Activated CD4-positive, alpha-beta T cell treated with anti-CD3 and anti-CD28 coated beads, Interleukin-2, amount 10 ng/mL, durations not matched to agents 24 days and 14 days (primary cell): Measurements from ENCODE around the gene FIGNL2. TPM values are rescaled to one million over a fixed set of nuclear protein-coding genes. Genes with fewer than 3 reads are reported as not detected.
"Not testable (repeated sequence)": the region's sequence is repeated elsewhere in the genome, so short reads cannot be mapped to it uniquely, and the experiment has no call there.

Experiments
- DNase-seq: peaks from one replicate; pipeline ENCODE4 v3.0.0; 2022
- H3K27ac Mint-ChIP-seq: one replicate; pipeline ENCODE4 v1.8.0; 2022; ENCODE audit warnings: mild to moderate bottlenecking, mixed read lengths
- H3K27me3 Mint-ChIP-seq: one replicate; pipeline ENCODE4 v1.8.0; 2022; ENCODE audit warnings: mixed read lengths
- H3K36me3 Mint-ChIP-seq: one replicate; pipeline ENCODE4 v1.8.0; 2022; ENCODE audit warnings: low read depth, mild to moderate bottlenecking, mixed read lengths
- H3K4me1 Mint-ChIP-seq: one replicate; pipeline ENCODE4 v1.8.0; 2021; ENCODE audit warnings: mixed read lengths
- H3K4me3 Mint-ChIP-seq: one replicate; pipeline ENCODE4 v1.8.0; 2022; ENCODE audit warnings: mild to moderate bottlenecking, moderate library complexity, mixed read lengths
- H3K9me3 Mint-ChIP-seq: one replicate; pipeline ENCODE4 v1.8.0; 2021; ENCODE audit warnings: mixed read lengths
- intact Hi-C: fragments of 100-400 bp; cut with micrococcal nuclease; formaldehyde crosslinking; loops from one replicate; pipeline ENCODE4 v1.15.1; 2023
- total RNA-seq: library from RNA; stranded (reverse); gene quantifications from 2 replicates; pipeline ENCODE4 v1.2.3, GENCODE V29; 2022

FIGNL2 gene
- total RNA-seq, 1 donor from 2014 or later = 0.30 TPM

DNA sequence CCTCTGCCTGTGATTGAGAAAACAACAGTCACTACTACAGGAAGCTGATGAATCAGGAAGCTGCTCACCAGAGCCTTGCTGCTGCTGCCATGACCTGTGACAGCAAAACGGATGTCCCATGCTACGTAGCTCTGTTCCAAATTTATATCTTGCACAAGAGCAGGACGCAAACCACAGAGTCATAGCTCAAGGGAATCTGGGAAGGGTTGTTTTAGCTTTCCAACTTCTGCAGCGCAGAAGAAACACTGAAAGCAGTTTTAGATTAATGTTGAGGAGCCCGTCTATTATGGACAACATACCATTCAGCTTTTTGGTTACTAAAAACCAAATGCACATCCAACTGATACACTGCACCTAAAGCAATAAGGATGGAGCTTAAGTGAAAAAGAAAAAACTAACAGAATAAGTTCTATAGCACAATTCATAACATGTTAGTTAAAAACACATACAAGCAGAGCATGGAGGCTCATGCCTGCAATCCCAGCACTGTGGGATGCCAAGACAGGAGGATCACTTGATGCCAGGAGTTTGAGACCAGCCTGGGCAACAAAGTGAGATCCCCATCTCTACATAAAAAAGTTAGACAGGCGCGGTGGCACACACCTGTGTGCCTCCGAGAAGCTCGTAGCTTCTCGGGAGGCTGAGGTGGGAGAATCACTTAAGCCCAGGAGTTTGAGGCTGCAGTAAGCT is 37.6 kb upstream of the FIGNL2 start:
- Mint-ChIP-seq H3K4me1 (peaks cover 16% of the 10 kb centered on the region), H3K27ac (peak overlapping the region; percentile 85), H3K4me3 (peak overlapping the region; percentile 58), H3K36me3 (no peaks in the 10 kb centered on the region), H3K9me3 (peaks cover 8% of the 10 kb centered on the region), H3K27me3 (peaks cover 3% of the 10 kb centered on the region)
- DNase-seq = peak; percentile 82
- intact Hi-C loops = no loop called here

DNA sequence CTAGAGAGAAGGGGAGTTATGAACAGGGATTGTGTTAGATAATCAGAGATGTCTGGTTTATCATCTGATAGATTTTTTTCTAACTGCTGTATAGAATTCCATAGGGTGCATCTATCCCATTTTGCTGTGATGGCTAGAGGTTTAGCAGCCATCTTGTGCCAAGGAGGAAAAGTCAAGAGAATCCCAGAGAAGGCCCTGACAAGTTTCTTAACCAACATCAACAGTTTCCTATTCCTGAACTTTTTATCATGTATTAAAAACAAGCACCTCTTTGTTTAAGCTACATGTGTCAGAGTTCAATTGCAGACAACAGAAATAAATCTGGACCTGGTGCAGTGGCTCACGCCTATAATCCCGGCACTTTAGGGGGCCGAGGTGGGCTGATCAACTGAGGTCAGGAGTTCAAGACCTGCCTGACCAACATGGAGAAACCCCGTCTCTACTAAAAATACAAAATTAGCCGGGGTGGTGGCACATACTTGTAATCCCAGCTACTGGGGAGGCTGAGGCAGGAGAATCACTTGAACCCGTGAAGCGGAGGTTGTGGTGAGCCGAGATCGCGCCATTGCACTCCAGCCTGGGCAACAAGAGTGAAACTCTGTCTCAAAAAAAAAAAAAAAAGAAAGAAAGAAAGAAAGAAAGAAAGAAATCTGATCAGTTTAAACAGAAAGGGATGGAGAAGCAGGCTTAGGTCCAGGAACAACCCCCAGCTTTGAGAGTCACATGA is 36.9 kb upstream of the FIGNL2 start:
- Mint-ChIP-seq H3K4me3 (peak overlapping the region; percentile 58), H3K4me1 (peaks cover 16% of the 10 kb centered on the region), H3K27ac (peak overlapping the region; percentile 85)
- DNase-seq, H3K9me3 Mint-ChIP-seq, H3K27me3 Mint-ChIP-seq, H3K36me3 Mint-ChIP-seq, intact Hi-C loops: not testable (repeated sequence)

DNA sequence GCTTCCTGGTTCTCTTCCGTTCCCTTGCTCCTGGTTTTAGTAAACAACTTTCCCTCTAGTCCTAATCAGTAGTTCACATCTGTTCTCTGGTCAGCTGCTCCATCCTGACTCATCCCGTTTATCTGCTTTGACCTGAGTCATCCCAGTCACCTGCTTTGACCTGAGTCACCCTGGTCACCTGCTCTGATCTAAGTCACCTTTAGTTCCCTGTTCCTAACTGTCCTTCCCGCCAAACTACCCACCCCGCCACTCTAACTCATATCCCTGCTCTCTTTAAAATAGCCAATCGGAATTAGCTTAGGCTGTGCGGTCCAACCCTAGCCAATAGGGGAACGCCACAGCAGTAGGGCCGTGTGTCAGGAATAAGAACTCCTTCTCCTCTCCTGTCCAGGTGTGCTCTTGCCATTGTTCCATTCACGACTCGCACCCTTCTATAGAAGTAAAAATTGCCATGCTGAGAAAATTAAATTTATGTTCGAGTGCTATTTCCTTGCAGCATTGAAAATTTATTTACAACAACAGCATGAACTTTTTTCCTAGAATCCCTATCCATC is 36.2 kb upstream of the FIGNL2 start:
- peaks cover 3% of the 10 kb centered on the region for H3K27me3 Mint-ChIP-seq
- H3K27ac Mint-ChIP-seq = no peak overlapping the region
- no peaks in the 10 kb centered on the region for H3K36me3 Mint-ChIP-seq
- peaks cover 16% of the 10 kb centered on the region for H3K4me1 Mint-ChIP-seq
- H3K4me3 Mint-ChIP-seq = no peak overlapping the region
- peaks cover 8% of the 10 kb centered on the region for H3K9me3 Mint-ChIP-seq
- intact Hi-C loops = no loop called here
- DNase-seq = no peak

DNA sequence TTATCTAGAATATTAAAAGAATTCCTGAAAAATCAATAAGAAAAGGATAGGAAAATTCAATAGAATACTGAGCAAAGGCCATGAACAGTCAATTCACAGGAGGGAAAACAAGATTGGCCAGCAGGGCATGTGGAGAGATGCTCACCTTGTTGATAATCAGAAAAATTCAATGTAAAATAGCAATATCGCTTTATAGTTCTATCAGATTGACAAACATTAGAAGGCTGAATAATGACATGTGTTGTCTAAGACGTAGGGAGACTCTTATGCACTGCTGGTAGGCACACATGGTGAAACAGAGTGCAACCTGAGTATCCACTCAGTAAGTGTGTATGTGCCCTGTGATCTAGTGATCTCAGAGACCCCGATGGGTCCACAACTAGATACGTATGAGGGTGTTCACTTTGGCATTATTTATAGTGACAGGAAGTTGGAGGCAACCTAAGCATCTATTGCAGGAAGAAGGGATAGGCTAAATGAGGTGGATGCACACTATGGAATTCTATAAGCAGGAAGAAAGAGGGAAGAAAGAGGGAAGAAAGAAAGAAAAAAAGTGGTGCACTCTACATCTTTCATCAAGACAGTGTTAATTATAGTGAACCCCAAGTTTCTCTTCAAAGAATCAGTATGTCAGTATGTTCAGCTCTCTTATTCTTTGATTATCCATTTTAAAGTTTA is 35.6 kb upstream of the FIGNL2 start:
- H3K27ac Mint-ChIP-seq = no peak overlapping the region
- no peak overlapping the region for H3K4me3 Mint-ChIP-seq
- no peaks in the 10 kb centered on the region for H3K36me3 Mint-ChIP-seq
- peaks cover 16% of the 10 kb centered on the region for H3K4me1 Mint-ChIP-seq
- peaks cover 6% of the 10 kb centered on the region for H3K27me3 Mint-ChIP-seq
- no peak for DNase-seq
- intact Hi-C loops = no loop called here
- H3K9me3 Mint-ChIP-seq = peaks cover 8% of the 10 kb centered on the region

DNA sequence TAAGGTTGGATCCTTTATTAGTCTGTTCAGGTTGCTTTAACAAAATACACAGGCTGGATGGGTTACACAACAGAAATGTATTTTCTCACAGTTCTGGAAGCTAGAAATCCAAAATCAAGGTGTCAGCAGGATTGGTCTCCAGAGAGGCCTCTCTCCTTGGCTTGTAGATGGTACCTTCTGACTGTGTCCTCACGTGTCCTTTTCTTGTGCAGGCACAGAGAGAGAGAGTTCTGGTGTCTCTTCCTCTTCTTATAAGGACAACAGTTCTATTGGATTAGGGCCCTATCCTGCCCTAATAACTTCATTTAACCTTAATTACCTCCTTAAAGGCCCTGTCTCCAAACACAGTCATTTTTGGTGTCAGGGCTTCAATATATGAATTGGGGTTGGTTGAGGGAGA is 34.8 kb upstream of the FIGNL2 start:
- Mint-ChIP-seq H3K27ac (no peak overlapping the region), H3K4me1 (peaks cover 16% of the 10 kb centered on the region), H3K27me3 (peaks cover 9% of the 10 kb centered on the region), H3K4me3 (no peak overlapping the region), H3K36me3 (no peaks in the 10 kb centered on the region), H3K9me3 (peaks cover 8% of the 10 kb centered on the region)
- intact Hi-C loops = no loop called here
- DNase-seq = no peak

DNA sequence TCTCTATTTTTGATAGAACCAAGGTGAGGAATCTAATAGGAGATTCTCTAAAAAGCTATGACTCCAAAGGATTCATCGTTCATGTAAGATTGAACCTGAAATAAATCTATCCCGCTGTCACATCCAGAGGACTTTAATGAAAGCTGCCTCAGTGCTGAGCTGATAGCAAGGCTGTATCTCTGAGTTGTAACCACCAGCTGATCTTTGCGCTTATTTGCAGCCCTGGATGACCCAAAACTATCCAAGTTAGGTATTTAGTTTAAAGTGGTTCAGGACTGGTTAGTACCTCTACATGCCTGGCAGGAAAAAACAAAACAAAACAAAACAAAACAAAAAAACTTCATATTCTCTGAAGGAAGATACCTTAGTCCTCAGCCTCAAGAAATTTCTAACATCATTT is 30.6 kb upstream of the FIGNL2 start:
- DNase-seq = no peak

DNA sequence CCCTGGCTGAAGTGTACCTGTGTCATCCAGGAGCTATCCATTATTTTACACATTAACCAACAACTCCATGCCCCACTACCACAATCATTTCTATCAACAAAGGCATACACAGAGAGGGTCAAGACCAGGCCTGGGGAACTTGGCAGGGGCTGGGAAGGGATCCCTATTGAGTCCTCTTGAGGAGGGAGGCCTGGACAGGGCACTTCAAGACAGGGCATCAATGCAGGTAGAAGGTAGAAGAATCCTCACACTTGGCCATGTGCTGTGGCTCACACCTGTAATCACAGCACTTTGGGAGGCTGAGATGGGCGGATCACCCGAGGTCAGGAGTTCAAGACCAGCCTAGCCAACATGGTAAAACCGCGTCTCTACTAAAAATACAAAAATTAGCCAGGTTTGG is 26.0 kb upstream of the FIGNL2 start:
- DNase-seq = no peak
- intact Hi-C loops = loop anchor here (10.0 kb wide), 1 partner anchor 50 kb away; no protein-coding TSS in a partner anchor
- Mint-ChIP-seq H3K27ac (no peak overlapping the region), H3K4me3 (no peak overlapping the region), H3K9me3 (no peaks in the 10 kb centered on the region), H3K36me3 (no peaks in the 10 kb centered on the region), H3K27me3 (peaks cover 32% of the 10 kb centered on the region), H3K4me1 (peaks cover 8% of the 10 kb centered on the region)

More for the DNA sequence above, 30.6 kb upstream of the FIGNL2 start:
- peaks cover 14% of the 10 kb centered on the region for H3K27me3 Mint-ChIP-seq
- H3K4me3 Mint-ChIP-seq = no peak overlapping the region
- intact Hi-C loops = loop anchor here (10.0 kb wide), 1 partner anchor 54 kb away; no protein-coding TSS in a partner anchor
- no peaks in the 10 kb centered on the region for H3K36me3 Mint-ChIP-seq
- H3K9me3 Mint-ChIP-seq = no peaks in the 10 kb centered on the region
- peaks cover 2% of the 10 kb centered on the region for H3K4me1 Mint-ChIP-seq
- H3K27ac Mint-ChIP-seq = no peak overlapping the region

DNA sequence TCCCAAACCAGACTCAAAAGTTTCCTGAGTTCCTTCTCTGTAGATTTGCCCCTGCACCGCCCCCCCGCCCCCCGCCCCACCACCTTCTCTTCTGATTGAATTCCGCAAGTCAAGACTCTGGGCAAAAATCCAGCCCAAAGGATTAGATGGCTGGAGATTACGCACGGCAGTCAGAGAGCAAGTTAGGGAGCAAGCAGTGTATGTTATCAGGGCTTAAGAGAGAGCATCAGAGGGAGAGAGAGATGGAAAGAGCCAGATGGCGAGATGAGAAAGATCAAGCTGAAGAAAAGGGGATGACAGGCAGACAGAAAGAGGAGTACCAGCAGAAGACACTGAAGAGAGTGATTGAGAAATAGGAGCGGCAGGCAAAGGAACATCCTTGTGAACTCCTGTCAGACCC is 25.5 kb upstream of the FIGNL2 start:
- no peaks in the 10 kb centered on the region for H3K9me3 Mint-ChIP-seq
- intact Hi-C loops = loop anchor here (10.0 kb wide), 1 partner anchor 49 kb away; no protein-coding TSS in a partner anchor
- no peak overlapping the region for H3K4me3 Mint-ChIP-seq

DNA sequence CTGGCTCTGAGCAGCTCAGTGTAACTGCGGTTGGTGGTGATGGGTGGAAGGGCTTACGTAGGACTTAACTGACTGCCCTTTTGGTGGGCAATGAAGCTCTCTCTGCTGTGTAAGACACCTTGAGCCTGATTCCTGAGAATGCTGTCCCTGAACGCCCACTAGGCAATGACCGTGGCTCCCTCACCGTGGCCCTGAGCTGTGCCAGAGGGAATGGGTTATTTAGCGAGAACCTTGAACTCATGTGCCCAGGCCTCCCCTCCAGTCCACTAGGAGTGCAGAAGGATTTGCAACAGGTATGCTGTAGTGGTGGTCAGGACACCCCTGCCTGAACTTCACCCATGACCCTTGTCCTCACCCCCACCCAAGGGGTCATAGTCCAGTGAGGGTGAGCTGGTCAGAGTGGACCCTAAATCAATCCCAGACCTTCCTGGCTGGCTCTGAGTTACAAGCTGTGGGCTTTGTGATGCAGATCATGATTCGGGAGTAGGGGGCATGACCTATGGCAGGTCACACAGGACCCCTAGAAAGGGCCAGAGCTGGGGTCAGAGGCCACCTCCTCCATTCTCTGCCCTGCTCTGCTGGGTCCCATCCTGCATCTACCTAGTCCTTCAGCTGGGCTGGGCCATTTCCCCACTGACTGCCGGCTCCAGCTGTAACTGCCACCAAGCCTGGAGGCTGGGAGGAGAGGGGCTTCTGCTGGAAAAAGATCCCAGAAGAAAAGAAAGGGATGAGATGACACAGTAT is 24.9 kb upstream of the FIGNL2 start:
- H3K4me1 Mint-ChIP-seq = peaks cover 8% of the 10 kb centered on the region
- H3K36me3 Mint-ChIP-seq = no peaks in the 10 kb centered on the region
- no peak overlapping the region for H3K4me3 Mint-ChIP-seq
- DNase-seq = no peak
- H3K27ac Mint-ChIP-seq = no peak overlapping the region
- H3K9me3 Mint-ChIP-seq = no peaks in the 10 kb centered on the region
- intact Hi-C loops = loop anchor here (10.0 kb wide), 1 partner anchor 49 kb away; no protein-coding TSS in a partner anchor
- peaks cover 32% of the 10 kb centered on the region for H3K27me3 Mint-ChIP-seq

More for the DNA sequence above, 25.5 kb upstream of the FIGNL2 start:
- Mint-ChIP-seq H3K27me3 (peaks cover 29% of the 10 kb centered on the region), H3K4me1 (peaks cover 8% of the 10 kb centered on the region), H3K36me3 (no peaks in the 10 kb centered on the region), H3K27ac (peak overlapping the region; percentile 25)
- no peak for DNase-seq

DNA sequence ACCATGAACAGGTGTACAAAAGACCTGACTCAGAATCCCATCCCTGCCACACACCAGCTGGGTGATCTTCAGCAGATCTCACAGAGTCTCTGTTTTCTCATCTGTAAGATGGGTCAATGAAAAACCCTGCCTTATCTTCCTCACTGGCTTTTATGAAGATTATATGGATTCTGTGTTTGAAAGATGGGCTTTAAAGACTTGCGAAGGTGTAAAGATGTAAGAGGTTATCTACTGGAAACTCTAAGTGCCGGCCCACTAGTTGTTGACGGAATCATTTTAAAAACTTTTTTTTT is 24.1 kb upstream of the FIGNL2 start:
- intact Hi-C loops = loop anchor here (10.0 kb wide), 1 partner anchor 48 kb away; no protein-coding TSS in a partner anchor
- Mint-ChIP-seq H3K4me1 (peaks cover 8% of the 10 kb centered on the region), H3K4me3 (no peak overlapping the region), H3K27me3 (peaks cover 38% of the 10 kb centered on the region), H3K27ac (no peak overlapping the region), H3K36me3 (no peaks in the 10 kb centered on the region), H3K9me3 (no peaks in the 10 kb centered on the region)
- DNase-seq = no peak

DNA sequence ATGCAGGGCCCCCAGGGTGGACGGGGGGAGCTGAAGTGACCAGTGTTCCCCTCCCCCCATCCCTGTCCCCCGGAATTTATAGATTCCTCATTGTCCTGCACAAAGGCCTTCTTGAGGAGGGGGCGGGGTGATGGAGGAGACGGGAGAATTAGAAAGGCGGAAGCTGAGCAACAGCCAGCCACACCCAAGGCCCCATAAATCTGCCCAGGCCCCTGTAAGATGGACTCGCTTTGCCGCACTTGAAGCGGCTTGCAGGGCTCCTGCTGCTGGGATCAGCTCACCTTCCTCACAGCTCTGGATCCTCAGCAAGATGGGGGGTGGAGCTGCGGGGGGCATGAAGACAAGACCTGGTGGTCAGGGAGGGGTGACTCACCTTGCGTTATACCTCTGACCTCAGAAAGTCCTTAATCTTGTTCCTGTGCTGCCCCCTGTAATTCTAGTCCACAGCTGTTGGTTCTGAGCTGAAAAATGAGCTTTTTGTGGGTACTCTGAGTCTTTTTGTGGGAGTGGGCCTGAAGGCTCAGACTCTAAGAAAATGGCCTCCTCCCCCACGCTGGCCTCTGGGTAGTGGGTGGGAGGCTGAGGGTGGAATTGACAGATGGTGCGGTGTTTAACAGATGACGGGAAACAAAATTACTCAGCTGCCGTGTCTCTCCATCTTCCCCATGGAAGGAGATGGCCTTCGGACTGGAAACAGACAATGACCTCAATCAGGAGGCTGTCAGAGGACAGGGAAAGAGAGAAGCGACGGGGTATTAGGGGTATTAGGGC is 23.6 kb upstream of the FIGNL2 start:
- no peaks in the 10 kb centered on the region for H3K9me3 Mint-ChIP-seq
- peaks cover 43% of the 10 kb centered on the region for H3K27me3 Mint-ChIP-seq
- H3K4me1 Mint-ChIP-seq = peaks cover 8% of the 10 kb centered on the region
- H3K4me3 Mint-ChIP-seq = no peak overlapping the region
- no peak for DNase-seq
- no peaks in the 10 kb centered on the region for H3K36me3 Mint-ChIP-seq
- H3K27ac Mint-ChIP-seq = no peak overlapping the region
- intact Hi-C loops = loop anchor here (10.0 kb wide), 1 partner anchor 47 kb away; no protein-coding TSS in a partner anchor

DNA sequence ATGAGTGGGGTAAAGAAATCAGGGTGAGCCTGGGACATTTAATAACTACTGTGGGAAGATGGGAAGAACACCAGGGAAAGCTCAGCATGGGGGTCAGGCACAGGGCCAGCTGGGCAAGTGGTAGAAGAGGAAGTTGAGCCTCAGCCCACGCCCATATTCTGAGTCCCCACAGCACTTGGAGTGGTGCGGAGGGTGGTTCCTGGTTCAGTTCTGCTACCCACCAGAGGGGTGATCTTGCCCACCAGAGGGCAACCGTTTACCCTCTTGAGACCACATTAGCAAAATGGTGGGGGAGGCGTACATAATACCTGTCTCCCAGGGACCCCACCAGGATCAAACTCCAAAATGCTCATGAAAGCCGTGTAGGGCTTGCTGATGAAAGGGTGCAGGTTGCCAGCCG is 22.6 kb upstream of the FIGNL2 start:
- peaks cover 47% of the 10 kb centered on the region for H3K27me3 Mint-ChIP-seq
- no peaks in the 10 kb centered on the region for H3K9me3 Mint-ChIP-seq
- no peaks in the 10 kb centered on the region for H3K36me3 Mint-ChIP-seq
- no peak for DNase-seq
- H3K27ac Mint-ChIP-seq = no peak overlapping the region
- intact Hi-C loops = loop anchor here (10.0 kb wide), 1 partner anchor 46 kb away; no protein-coding TSS in a partner anchor
- H3K4me3 Mint-ChIP-seq = no peak overlapping the region
- peaks cover 8% of the 10 kb centered on the region for H3K4me1 Mint-ChIP-seq

DNA sequence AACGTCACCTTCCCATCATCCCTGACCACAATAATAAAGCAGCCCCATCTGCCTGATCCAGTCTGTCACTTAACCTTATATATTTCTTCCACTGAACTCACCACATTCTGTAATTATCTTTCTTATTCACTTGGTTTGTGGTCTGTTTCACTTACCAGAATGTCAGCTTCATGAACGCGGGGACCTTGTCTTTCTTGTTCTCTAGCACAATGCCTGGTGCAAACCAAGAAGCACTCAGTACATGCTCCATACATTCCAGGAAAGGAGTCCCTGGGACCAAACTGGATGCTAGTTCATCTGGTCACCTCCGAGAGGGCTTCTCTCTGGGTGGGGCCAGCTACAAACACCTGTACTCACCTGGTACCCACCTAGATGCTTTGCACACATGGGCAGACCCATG is 22.0 kb upstream of the FIGNL2 start:
- H3K27me3 Mint-ChIP-seq = peaks cover 50% of the 10 kb centered on the region
- H3K4me3 Mint-ChIP-seq = peak overlapping the region; percentile 5
- no peak overlapping the region for H3K27ac Mint-ChIP-seq

More for the DNA sequence above, 22.0 kb upstream of the FIGNL2 start:
- Mint-ChIP-seq H3K9me3 (no peaks in the 10 kb centered on the region), H3K4me1 (peaks cover 8% of the 10 kb centered on the region), H3K36me3 (no peaks in the 10 kb centered on the region)
- no peak for DNase-seq
- intact Hi-C loops = loop anchor here (10.0 kb wide), 1 partner anchor 46 kb away; no protein-coding TSS in a partner anchor
